Measurements from ENCODE around the gene MAP4K3.

The MAP4K3 gene

GRCh38 chr2:39470580-39470979 is 33.5 kb upstream of the MAP4K3 start:
- TF ChIP-seq GABPA (IDR thresholded peaks at IDR 0.05; ENCODE audit: low read depth) (no peak), REST (IDR thresholded peaks at IDR 0.05; ENCODE audit: insufficient replicate concordance, low read depth) (no peak), POLR2AphosphoS5 (IDR thresholded peaks at IDR 0.05; ENCODE audit: low read depth) (no peak), CTCF (IDR thresholded peaks at IDR 0.05; ENCODE audit: insufficient read depth, low read length) (no peak), SPI1 (IDR thresholded peaks at IDR 0.05; ENCODE audit: borderline replicate concordance, low read depth) (no peak)
- DNase-seq (ENCODE audit: low read depth in 1 of 2, low spot score in 1 of 2) = no peak
- H3K27ac ChIP-seq (replicated peaks) = no peak overlapping the region
- no peaks in the 10 kb centered on the region for H3K27me3 ChIP-seq (ENCODE audit: insufficient read depth, poor library complexity, severe bottlenecking)
- H3K4me3 ChIP-seq (replicated peaks; ENCODE audit: insufficient read depth, low read length) = no peak overlapping the region

DNA sequence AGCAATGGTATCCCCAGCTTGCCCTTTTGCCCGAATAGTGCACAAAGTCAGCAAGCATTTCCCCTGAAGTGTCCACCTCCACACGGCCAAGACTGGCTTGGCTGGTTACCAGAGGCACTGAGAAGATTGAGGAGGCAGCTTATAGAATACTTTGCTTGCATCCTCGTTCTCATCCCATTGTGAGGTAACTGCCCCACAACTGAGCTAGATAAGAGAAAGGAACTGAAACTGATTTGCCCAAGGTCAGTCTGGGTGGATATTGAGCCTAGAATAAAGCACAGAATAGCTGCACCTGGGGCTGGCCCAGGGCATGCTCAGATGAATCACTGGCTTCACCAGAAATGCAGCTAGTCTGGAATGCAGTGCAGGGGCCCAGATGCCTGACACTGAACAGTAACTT is 32.7 kb upstream of the MAP4K3 start:
- TF ChIP-seq POLR2AphosphoS5 (IDR thresholded peaks at IDR 0.05; ENCODE audit: low read depth) (no peak), REST (IDR thresholded peaks at IDR 0.05; ENCODE audit: insufficient replicate concordance, low read depth) (no peak), SPI1 (IDR thresholded peaks at IDR 0.05; ENCODE audit: borderline replicate concordance, low read depth) (no peak), GABPA (IDR thresholded peaks at IDR 0.05; ENCODE audit: low read depth) (no peak), CTCF (IDR thresholded peaks at IDR 0.05; ENCODE audit: insufficient read depth, low read length) (no peak)
- no peak for DNase-seq (ENCODE audit: low read depth in 1 of 2, low spot score in 1 of 2)
- no peak overlapping the region for H3K27ac ChIP-seq (replicated peaks)
- H3K4me3 ChIP-seq (replicated peaks; ENCODE audit: insufficient read depth, low read length) = no peak overlapping the region
- no peaks in the 10 kb centered on the region for H3K27me3 ChIP-seq (ENCODE audit: insufficient read depth, poor library complexity, severe bottlenecking)

GRCh38 chr2:39468579-39469451 is 31.7 kb upstream of the MAP4K3 start:
- no peaks in the 10 kb centered on the region for H3K27me3 ChIP-seq (ENCODE audit: insufficient read depth, poor library complexity, severe bottlenecking)
- H3K27ac ChIP-seq (replicated peaks) = no peak overlapping the region
- TF ChIP-seq GABPA (IDR thresholded peaks at IDR 0.05; ENCODE audit: low read depth) (no peak), POLR2AphosphoS5 (IDR thresholded peaks at IDR 0.05; ENCODE audit: low read depth) (no peak), SPI1 (IDR thresholded peaks at IDR 0.05; ENCODE audit: borderline replicate concordance, low read depth) (no peak), REST (IDR thresholded peaks at IDR 0.05; ENCODE audit: insufficient replicate concordance, low read depth) (no peak), CTCF (IDR thresholded peaks at IDR 0.05; ENCODE audit: insufficient read depth, low read length) (no peak)
- H3K4me3 ChIP-seq (replicated peaks; ENCODE audit: insufficient read depth, low read length) = no peak overlapping the region
- DNase-seq (ENCODE audit: low read depth in 1 of 2, low spot score in 1 of 2) = no peak

Measured in HL-60 (cell line).